DND-41 (cell line): ENCODE data around the gene SPART.
"Not testable (repeated sequence)": the region's sequence is repeated elsewhere in the genome, so short reads cannot be mapped to it uniquely, and the experiment has no call there.

ENCODE experiments used
- ATAC-seq: fragments of 200-7000 bp; cut with Tn5 transposase; 3 replicates; pipeline ENCODE4 v1.9.1; 2021; ENCODE audit warnings: low read depth; ENCODE audit not compliant: insufficient read depth
- DNase-seq: peaks from one replicate; pipeline ENCODE4 v3.0.0-alpha.2; 2020
- H2AFZ ChIP-seq: 2 replicates; pipeline ENCODE4 v1.6.0; 2012; ENCODE audit warnings: low read depth, low read length
- H3K27ac ChIP-seq: 2 replicates; pipeline ENCODE4 v1.5.1; 2012; ENCODE audit warnings: low read length, inconsistent platforms
- H3K27me3 ChIP-seq: fragments of 200-600 bp; sonication (generic); 2 replicates; pipeline ENCODE4 v1.6.0; 2012; ENCODE audit warnings: low read length, mild to moderate bottlenecking, inconsistent platforms; ENCODE audit not compliant: insufficient read depth, poor library complexity
- H3K36me3 ChIP-seq: 2 replicates; pipeline ENCODE4 v1.5.1; 2012; ENCODE audit warnings: low read length, inconsistent platforms; ENCODE audit not compliant: insufficient read depth
- H3K4me1 ChIP-seq: 2 replicates; pipeline ENCODE4 v1.5.1; 2012; ENCODE audit warnings: mild to moderate bottlenecking, low read length; ENCODE audit not compliant: insufficient read depth
- H3K4me2 ChIP-seq: 2 replicates; pipeline ENCODE4 v1.6.0; 2012; ENCODE audit warnings: mild to moderate bottlenecking, moderate library complexity, low read length, inconsistent platforms; ENCODE audit not compliant: insufficient read depth
- H3K4me3 ChIP-seq, 2 experiments: fragments of 200-600 bp in 1 of 2; shearing (Covaris generic) in 1 of 2; 2 replicates each; pipeline ENCODE4 v1.5.1; 2012 to 2016; ENCODE audit warnings: inconsistent platforms in 2 of 2, low read length in 2 of 2, mild to moderate bottlenecking in 2 of 2, low read depth in 1 of 2, moderate library complexity in 1 of 2
- H3K79me2 ChIP-seq: 2 replicates; pipeline ENCODE4 v1.6.0; 2012; ENCODE audit warnings: low read length, inconsistent platforms; ENCODE audit not compliant: insufficient read depth
- H3K9ac ChIP-seq: 2 replicates; pipeline ENCODE4 v1.6.0; 2012; ENCODE audit warnings: low read depth, mild to moderate bottlenecking, inconsistent platforms, low read length, moderate library complexity
- H3K9me3 ChIP-seq: 2 replicates; pipeline ENCODE4 v1.5.1; 2012; ENCODE audit warnings: low read length, moderate library complexity, mild to moderate bottlenecking, inconsistent platforms; ENCODE audit not compliant: insufficient read depth, severe bottlenecking
- H4K20me1 ChIP-seq: 2 replicates; pipeline ENCODE4 v1.6.0; 2012; ENCODE audit warnings: low read length; ENCODE audit not compliant: insufficient read depth
- CTCF ChIP-seq: IDR thresholded peaks from 2 replicates; pipeline ENCODE4 v1.5.1; 2012; ENCODE audit warnings: borderline replicate concordance, low read length, moderate library complexity, mild to moderate bottlenecking; ENCODE audit not compliant: poor library complexity, severe bottlenecking; ENCODE audit errors: extremely low read depth
- EZH2 ChIP-seq: IDR thresholded peaks from 3 replicates; pipeline ENCODE4 v1.6.1; 2012; ENCODE audit warnings: borderline replicate concordance, low read depth, mild to moderate bottlenecking, moderate library complexity, low read length, inconsistent platforms; ENCODE audit not compliant: severe bottlenecking

SPART gene

GRCh38 chr13:36310417-36311108 lies 35.6 kb downstream of the SPART start:
- Histone ChIP-seq H3K9ac (no peak overlapping the region), H3K4me2 (no peak overlapping the region), H3K27ac (no peak overlapping the region), H3K36me3 (no peaks in the 10 kb centered on the region), H3K9me3 (no peaks in the 10 kb centered on the region), H3K4me1 (no peaks in the 10 kb centered on the region), H4K20me1 (no peaks in the 10 kb centered on the region), H3K79me2 (no peaks in the 10 kb centered on the region), H3K4me3 (no peak overlapping the region), H2AFZ (no peak overlapping the region), H3K27me3 (no peaks in the 10 kb centered on the region)
- DNase-seq (no peak), ATAC-seq (no peak)
- TF ChIP-seq CTCF (no peak), EZH2 (no peak)

DNA sequence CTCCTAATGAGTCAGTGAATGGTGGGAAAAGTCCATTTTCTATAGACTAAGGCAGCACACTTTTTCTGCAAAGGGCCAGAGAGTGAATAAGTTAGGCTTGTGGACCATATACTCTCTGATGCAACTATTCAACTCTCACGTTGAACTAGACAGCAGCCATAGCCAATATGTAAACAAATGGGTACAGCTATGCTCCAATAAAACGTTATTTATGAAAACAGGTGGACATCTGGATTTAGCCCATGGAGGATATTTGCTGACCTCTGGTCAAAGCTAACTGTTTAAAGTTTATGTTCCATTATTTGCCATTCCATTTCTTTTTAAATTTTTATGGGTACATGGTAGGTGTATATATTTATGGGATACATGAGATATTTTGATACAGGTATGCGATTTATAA lies 43.9 kb downstream of the SPART start:
- Histone ChIP-seq H3K27me3 (no peaks in the 10 kb centered on the region), H2AFZ (no peak overlapping the region), H3K79me2 (no peaks in the 10 kb centered on the region), H3K36me3 (no peaks in the 10 kb centered on the region), H3K27ac (no peak overlapping the region), H3K4me2 (no peak overlapping the region), H4K20me1 (no peaks in the 10 kb centered on the region), H3K9me3 (no peaks in the 10 kb centered on the region), H3K9ac (no peak overlapping the region), H3K4me1 (no peaks in the 10 kb centered on the region), H3K4me3 (no peak overlapping the region)
- TF ChIP-seq CTCF (no peak), EZH2 (no peak)
- DNase-seq (no peak), ATAC-seq (no peak)

DNA sequence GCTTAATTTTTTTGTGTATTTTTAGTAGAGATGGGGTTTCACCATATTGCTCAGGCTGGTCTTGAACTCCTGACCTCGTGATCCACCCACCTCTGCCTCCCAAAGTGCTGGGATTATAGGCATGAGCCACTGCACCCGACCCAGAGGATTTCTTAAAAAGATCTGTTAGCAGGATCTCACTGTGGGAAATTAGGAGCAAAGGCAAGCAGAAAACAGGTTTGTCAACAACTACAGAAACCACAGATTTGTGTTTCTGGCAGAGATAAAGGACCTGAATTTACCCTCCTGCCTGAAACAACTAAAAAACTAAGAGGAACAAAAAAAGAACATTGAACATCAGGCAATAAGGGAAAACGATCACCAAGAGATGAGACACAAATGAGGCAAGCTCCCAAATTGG lies 46.7 kb downstream of the SPART start:
- DNase-seq, H4K20me1 ChIP-seq, ATAC-seq, H3K4me2 ChIP-seq, H3K36me3 ChIP-seq, H3K4me3 ChIP-seq, H3K27me3 ChIP-seq, H3K27ac ChIP-seq, H2AFZ ChIP-seq, H3K79me2 ChIP-seq, H3K9me3 ChIP-seq, H3K4me1 ChIP-seq, H3K9ac ChIP-seq: not testable (repeated sequence)

DNA sequence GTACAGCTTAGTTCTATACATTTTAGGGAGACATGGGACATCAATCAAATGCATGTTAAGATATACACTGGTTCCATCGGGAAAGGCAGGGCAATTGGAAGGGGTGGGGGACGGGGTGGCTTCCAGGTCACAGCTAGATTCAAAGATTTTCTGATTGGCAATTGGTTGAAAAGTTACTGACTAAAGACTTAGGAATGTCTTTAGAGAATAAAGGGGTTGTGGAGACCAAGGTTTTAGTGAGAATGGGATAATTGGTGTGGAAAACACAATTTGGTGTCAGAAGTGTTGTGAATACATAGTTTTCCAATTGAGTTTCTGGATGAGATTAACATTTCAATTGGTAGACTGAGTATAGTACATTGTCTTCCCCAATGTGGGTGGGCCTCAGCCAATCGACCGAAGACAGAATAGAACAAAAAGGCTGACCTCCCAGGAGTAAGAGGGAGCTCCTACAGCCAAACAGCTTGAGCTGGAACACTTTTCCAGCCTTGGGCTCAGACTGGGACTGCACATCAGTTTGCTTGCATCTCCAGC lies 47.6 kb downstream of the SPART start:
- ATAC-seq (no peak), DNase-seq (no peak)
- no peaks in the 10 kb centered on the region for H3K36me3 ChIP-seq
- H3K4me3 ChIP-seq, result no peak overlapping the region
- TF ChIP-seq CTCF (no peak), EZH2 (no peak)
- H3K4me2 ChIP-seq, result no peak overlapping the region
- no peaks in the 10 kb centered on the region for H3K79me2 ChIP-seq
- H2AFZ ChIP-seq, result no peak overlapping the region
- no peak overlapping the region for H3K27ac ChIP-seq
- H3K9me3 ChIP-seq, result no peaks in the 10 kb centered on the region
- H3K27me3 ChIP-seq, result no peaks in the 10 kb centered on the region
- H3K9ac ChIP-seq, result no peak overlapping the region
- no peaks in the 10 kb centered on the region for H3K4me1 ChIP-seq
- no peaks in the 10 kb centered on the region for H4K20me1 ChIP-seq
